ENCODE measurements around the gene ARHGAP15. TPM values are rescaled to one million over a fixed set of nuclear protein-coding genes. Genes with fewer than 3 reads are reported as not detected.

The ARHGAP15 gene
- total and polyA plus RNA-seq, 12 donors, result 1.3 to 7.7 (median 2.8) TPM

- ATAC-seq (no peak), DNase-seq (no peak)
- Histone ChIP-seq H3K27me3 (no peaks in the 10 kb centered on the region), H3K9me3 (no peaks in the 10 kb centered on the region), H3K4me1 (no peaks in the 10 kb centered on the region), H3K27ac (no peak overlapping the region), H3K4me3 (no peak overlapping the region), H3K36me3 (no peaks in the 10 kb centered on the region)
- intact Hi-C loops (cut with DNase I), result loop anchor here in 2 of 10 donors (2.0 to 10.0 kb wide), 2 partner anchors 109 to 113 kb away; no protein-coding TSS in a partner anchor
- WGBS, 2 donors, result 39 to 42% methylated on average over 1 of the region's 1 CpG
- TF ChIP-seq CTCF (IDR thresholded peaks at IDR 0.05), result no peak
Measured at GRCh38 chr2:143223556-143223955, 94.3 kb downstream of the ARHGAP15 start.

GRCh38 chr2:143225931-143226330, 96.7 kb downstream of the ARHGAP15 start:
- Histone ChIP-seq H3K36me3 (peaks cover 0 to 15% (median 0%) of the 10 kb centered on the region in 9 donors), H3K27ac (no peak overlapping the region), H3K9me3 (no peaks in the 10 kb centered on the region), H3K4me3 (no peak overlapping the region), H3K4me1 (no peaks in the 10 kb centered on the region), H3K27me3 (no peaks in the 10 kb centered on the region)
- no peak for DNase-seq
- ATAC-seq, result no peak
- intact Hi-C loops (cut with DNase I), result loop anchor here in 1 of 10 donors (10.0 kb wide), 1 partner anchor 111 kb away; no protein-coding TSS in a partner anchor
- no peak for TF ChIP-seq CTCF (IDR thresholded peaks at IDR 0.05)
- 77 to 81% methylated on average over 4 of the region's 4 CpGs for WGBS, 2 donors

GRCh38 chr2:143226714-143227541, 97.7 kb downstream of the ARHGAP15 start:
- H3K4me3 ChIP-seq, result no peak overlapping the region
- ATAC-seq, result no peak
- peaks cover 0 to 20% (median 0%) of the 10 kb centered on the region in 9 donors for H3K36me3 ChIP-seq
- DNase-seq, result no peak
- no peak for TF ChIP-seq CTCF (IDR thresholded peaks at IDR 0.05)
- intact Hi-C loops (cut with DNase I), result loop anchor here in 1 of 10 donors (10.0 kb wide), 1 partner anchor 112 kb away; no protein-coding TSS in a partner anchor
- H3K27me3 ChIP-seq, result no peaks in the 10 kb centered on the region
- H3K27ac ChIP-seq, result no peak overlapping the region
- 90% methylated on average over 5 of the region's 5 CpGs for WGBS, 2 donors
- H3K4me1 ChIP-seq, result no peaks in the 10 kb centered on the region
- H3K9me3 ChIP-seq, result no peaks in the 10 kb centered on the region

GRCh38 chr2:143229411-143229810, 100.2 kb downstream of the ARHGAP15 start:
- H3K27me3 ChIP-seq, result no peaks in the 10 kb centered on the region
- H3K9me3 ChIP-seq, result peaks cover 0 to 24% (median 8%) of the 10 kb centered on the region in 11 donors
- no peak for TF ChIP-seq CTCF (IDR thresholded peaks at IDR 0.05)
- intact Hi-C loops (cut with DNase I), result loop anchor here in 2 of 10 donors (1.0 to 10.0 kb wide), 2 partner anchors 8 to 115 kb away; no protein-coding TSS in a partner anchor
- WGBS, 2 donors, result 31 to 47% methylated on average over 5 of the region's 5 CpGs
- DNase-seq, result no peak
- no peak for ATAC-seq
- no peak overlapping the region for H3K27ac ChIP-seq
- H3K4me3 ChIP-seq, result no peak overlapping the region
- peaks cover 0 to 30% (median 0%) of the 10 kb centered on the region in 9 donors for H3K36me3 ChIP-seq
- H3K4me1 ChIP-seq, result no peaks in the 10 kb centered on the region

Data from heart right ventricle (tissue), 16 donors.